Karpas-422 (cell line): ENCODE results near the gene ELAC2. TPM values are rescaled to one million over a fixed set of nuclear protein-coding genes. Genes with fewer than 3 reads are reported as not detected.

Experiments used
- DNase-seq: peaks from one replicate; pipeline ENCODE4 v3.0.0-alpha.2; 2015
- H2AFZ ChIP-seq: fragments of 200-600 bp; sonication (generic); 2 replicates; pipeline ENCODE4 v1.6.1; 2014; ENCODE audit warnings: antibody characterized with exemption, low read length, mixed read lengths
- H3K27ac ChIP-seq: fragments of 200-600 bp; sonication (generic); 2 replicates; pipeline ENCODE4 v1.5.1; 2014; ENCODE audit warnings: mild to moderate bottlenecking, low read length, moderate library complexity
- H3K27me3 ChIP-seq: fragments of 200-600 bp; sonication (generic); 2 replicates; pipeline ENCODE4 v1.6.1; 2014; ENCODE audit warnings: low read length, mixed read lengths
- H3K36me3 ChIP-seq: fragments of 200-600 bp; sonication (generic); 2 replicates; pipeline ENCODE4 v1.6.1; 2014; ENCODE audit warnings: low read length, mixed read lengths; ENCODE audit not compliant: insufficient read depth
- H3K4me1 ChIP-seq: fragments of 200-600 bp; sonication (generic); 2 replicates; pipeline ENCODE4 v1.6.1; 2014; ENCODE audit warnings: mild to moderate bottlenecking, low read length, mixed read lengths
- H3K4me2 ChIP-seq: fragments of 200-600 bp; sonication (generic); 2 replicates; pipeline ENCODE4 v1.6.1; 2014; ENCODE audit warnings: low read length, low read depth, mild to moderate bottlenecking; ENCODE audit not compliant: poor library complexity, severe bottlenecking
- H3K4me3 ChIP-seq: fragments of 200-600 bp; sonication (generic); 2 replicates; pipeline ENCODE4 v1.5.1; 2014; ENCODE audit warnings: mild to moderate bottlenecking, antibody characterized with exemption, low read length, mixed read lengths
- H3K79me2 ChIP-seq: fragments of 200-600 bp; sonication (generic); 2 replicates; pipeline ENCODE4 v1.6.1; 2014; ENCODE audit warnings: mild to moderate bottlenecking, low read length, mixed read lengths
- H3K9ac ChIP-seq: fragments of 200-600 bp; sonication (generic); 2 replicates; pipeline ENCODE4 v1.6.0; 2014; ENCODE audit warnings: low read length
- H3K9me2 ChIP-seq: fragments of 200-600 bp; sonication (generic), shearing (Covaris generic); replicated peaks from 2 replicates; pipeline ENCODE4 v1.6.0; 2014; ENCODE audit warnings: mild to moderate bottlenecking, low read length, moderate library complexity; ENCODE audit not compliant: insufficient read depth
- H3K9me3 ChIP-seq: fragments of 300-700, 200-600 bp; sonication (generic); 2 replicates; pipeline ENCODE4 v1.6.1; 2014; ENCODE audit warnings: low read length, mixed read lengths
- H4K20me1 ChIP-seq: fragments of 200-600 bp; sonication (generic); 2 replicates; pipeline ENCODE4 v1.6.1; 2014; ENCODE audit warnings: mild to moderate bottlenecking, antibody characterized with exemption, low read length, low read depth; ENCODE audit not compliant: insufficient read depth
- total RNA-seq: library from RNA; depleted of rRNA; stranded (reverse); fragments of >200 nt; shearing (Covaris generic); gene quantifications from 2 replicates; pipeline ENCODE4 v1.2.3, GENCODE V29; 2014; ENCODE audit warnings: low replicate concordance; rRNA removed

The ELAC2 gene
- 126 and 127 TPM in 2 replicates for total RNA-seq

GRCh38 chr17:13017655-13018459 lies at the start of gene ELAC2:
Gene ELAC2 (minus strand): TSS chr17:13018027. CDS start chr17:13017947, 80 bp downstream.
- Histone ChIP-seq H3K36me3 (peaks cover 31% of the 10 kb centered on the region), H3K9me2 (no peaks in the 10 kb centered on the region), H3K9me3 (no peaks in the 10 kb centered on the region), H3K4me3 (peak within 1 kb of the TSS; percentile 86), H3K4me1 (peaks cover 17% of the 10 kb centered on the region), H3K4me2 (peak within 1 kb of the TSS; percentile 90), H3K27me3 (no peaks in the 10 kb centered on the region), H2AFZ (no peak within 1 kb of the TSS), H3K9ac (peak within 1 kb of the TSS; percentile 89), H3K27ac (peak within 1 kb of the TSS; percentile 54), H3K79me2 (peaks cover 37% of the 10 kb centered on the region), H4K20me1 (no peaks in the 10 kb centered on the region)
- DNase-seq = peak; percentile 99

DNA sequence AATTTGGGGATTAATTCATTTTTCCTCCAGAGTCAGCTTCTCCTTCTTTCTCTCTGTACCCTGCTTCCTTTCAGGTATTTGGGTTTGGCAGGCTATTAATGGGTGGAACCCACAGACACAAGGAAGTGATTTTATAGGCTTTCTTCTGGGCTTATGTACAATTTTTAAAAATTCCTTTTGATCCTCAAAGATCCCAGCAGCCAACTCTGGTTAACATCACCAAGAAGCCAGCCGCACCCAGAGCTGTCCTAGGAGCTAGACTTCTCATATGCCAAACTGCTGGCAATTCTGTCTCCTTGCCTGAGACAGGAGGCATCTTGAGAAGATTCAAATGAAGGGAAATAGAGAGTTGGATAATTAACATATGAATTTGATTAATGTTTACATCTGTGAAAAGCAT lies 47.2 kb upstream of the ELAC2 start:
- Histone ChIP-seq H3K36me3 (no peaks in the 10 kb centered on the region), H2AFZ (no peak overlapping the region), H3K27me3 (no peaks in the 10 kb centered on the region), H3K79me2 (no peaks in the 10 kb centered on the region), H4K20me1 (no peaks in the 10 kb centered on the region), H3K9ac (no peak overlapping the region), H3K4me3 (no peak overlapping the region), H3K9me2 (no peaks in the 10 kb centered on the region), H3K27ac (no peak overlapping the region), H3K9me3 (no peaks in the 10 kb centered on the region), H3K4me1 (no peaks in the 10 kb centered on the region), H3K4me2 (no peak overlapping the region)
- DNase-seq = no peak

- Histone ChIP-seq H3K79me2 (no peaks in the 10 kb centered on the region), H3K4me2 (no peak overlapping the region), H4K20me1 (no peaks in the 10 kb centered on the region), H3K4me1 (no peaks in the 10 kb centered on the region), H3K9me3 (no peaks in the 10 kb centered on the region), H3K9ac (no peak overlapping the region), H3K9me2 (no peaks in the 10 kb centered on the region), H3K4me3 (no peak overlapping the region), H2AFZ (no peak overlapping the region), H3K27me3 (no peaks in the 10 kb centered on the region), H3K27ac (no peak overlapping the region), H3K36me3 (no peaks in the 10 kb centered on the region)
- DNase-seq = no peak
Observed at GRCh38 chr17:13055131-13055530, 37.3 kb upstream of the ELAC2 start.

- Histone ChIP-seq H3K9me3 (no peaks in the 10 kb centered on the region), H3K4me2 (no peak overlapping the region), H3K9me2 (no peaks in the 10 kb centered on the region), H3K27me3 (no peaks in the 10 kb centered on the region), H3K27ac (no peak overlapping the region), H4K20me1 (no peaks in the 10 kb centered on the region), H3K4me1 (no peaks in the 10 kb centered on the region), H3K9ac (no peak overlapping the region), H3K36me3 (no peaks in the 10 kb centered on the region), H3K4me3 (no peak overlapping the region), H2AFZ (no peak overlapping the region), H3K79me2 (no peaks in the 10 kb centered on the region)
- DNase-seq = no peak
Observed at GRCh38 chr17:13054666-13055065, 36.8 kb upstream of the ELAC2 start.

GRCh38 chr17:13051915-13052314 lies 34.1 kb upstream of the ELAC2 start:
- H4K20me1 ChIP-seq = no peaks in the 10 kb centered on the region
- H3K27me3 ChIP-seq = no peaks in the 10 kb centered on the region
- no peaks in the 10 kb centered on the region for H3K4me1 ChIP-seq
- no peaks in the 10 kb centered on the region for H3K79me2 ChIP-seq
- H3K9me2 ChIP-seq = no peaks in the 10 kb centered on the region
- no peak overlapping the region for H3K9ac ChIP-seq
- H3K4me2 ChIP-seq = no peak overlapping the region
- H3K9me3 ChIP-seq = no peaks in the 10 kb centered on the region
- H3K36me3 ChIP-seq = no peaks in the 10 kb centered on the region
- H3K4me3 ChIP-seq = no peak overlapping the region
- no peak overlapping the region for H2AFZ ChIP-seq
- H3K27ac ChIP-seq = no peak overlapping the region
- DNase-seq = no peak

- Histone ChIP-seq H3K4me2 (no peak overlapping the region), H3K27me3 (no peaks in the 10 kb centered on the region), H4K20me1 (no peaks in the 10 kb centered on the region), H3K4me1 (no peaks in the 10 kb centered on the region), H3K36me3 (no peaks in the 10 kb centered on the region), H3K27ac (no peak overlapping the region), H3K9me3 (no peaks in the 10 kb centered on the region), H3K9me2 (no peaks in the 10 kb centered on the region), H3K9ac (no peak overlapping the region), H3K79me2 (no peaks in the 10 kb centered on the region), H3K4me3 (no peak overlapping the region), H2AFZ (no peak overlapping the region)
- DNase-seq = no peak
Observed at GRCh38 chr17:13047011-13047606, 29.3 kb upstream of the ELAC2 start.

- Histone ChIP-seq H3K36me3 (no peaks in the 10 kb centered on the region), H3K9me2 (no peaks in the 10 kb centered on the region), H3K27ac (no peak overlapping the region), H3K27me3 (no peaks in the 10 kb centered on the region), H3K9ac (no peak overlapping the region), H4K20me1 (no peaks in the 10 kb centered on the region), H3K4me3 (no peak overlapping the region), H3K4me2 (no peak overlapping the region), H3K79me2 (no peaks in the 10 kb centered on the region), H3K9me3 (no peaks in the 10 kb centered on the region), H2AFZ (no peak overlapping the region), H3K4me1 (no peaks in the 10 kb centered on the region)
- DNase-seq = no peak
Observed at GRCh38 chr17:13046361-13046760, 28.5 kb upstream of the ELAC2 start.

DNA sequence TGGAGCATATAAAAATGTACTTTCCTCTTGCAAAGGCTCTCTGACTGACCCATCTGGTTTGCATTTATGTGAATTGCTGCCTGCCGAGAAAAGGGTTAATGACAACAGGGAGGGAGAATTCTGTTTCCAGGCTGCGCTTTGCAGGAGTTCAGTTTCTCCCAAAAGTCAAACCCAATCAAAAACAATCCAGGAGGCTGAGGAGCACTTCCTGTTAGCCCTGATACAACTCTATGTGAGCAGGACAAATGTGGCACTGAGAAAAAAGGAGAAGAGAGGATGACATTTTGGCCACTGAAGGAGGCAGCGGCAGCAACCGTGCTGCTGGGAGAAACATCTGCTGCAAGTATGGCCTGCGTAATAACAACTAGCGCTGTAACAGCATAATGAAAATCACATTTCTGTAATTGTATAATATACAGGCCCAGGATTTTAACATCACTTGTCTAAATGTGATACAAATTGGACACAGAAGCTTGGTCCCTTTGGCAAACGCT lies 26.8 kb upstream of the ELAC2 start:
- Histone ChIP-seq H3K27me3 (no peaks in the 10 kb centered on the region), H3K4me3 (no peak overlapping the region), H3K36me3 (no peaks in the 10 kb centered on the region), H3K9me2 (no peaks in the 10 kb centered on the region), H3K9me3 (no peaks in the 10 kb centered on the region), H4K20me1 (no peaks in the 10 kb centered on the region), H3K4me1 (no peaks in the 10 kb centered on the region), H3K9ac (no peak overlapping the region), H3K79me2 (no peaks in the 10 kb centered on the region), H3K27ac (no peak overlapping the region), H2AFZ (no peak overlapping the region), H3K4me2 (no peak overlapping the region)
- no peak for DNase-seq
